GM12873 (cell line): ENCODE measurements around the gene ARPIN.

Experiments used
- TF ChIP-seq, protein P1 (sequence below): IDR thresholded peaks from 2 replicates; pipeline ENCODE4 v1.5.1; 2012; ENCODE audit warnings: low read depth, mild to moderate bottlenecking, moderate library complexity, low read length, control low read depth; ENCODE audit not compliant: insufficient read depth; ENCODE audit errors: missing control alignments

The ARPIN gene

GRCh38 chr15:89905846-89906378 lies 6.8 kb downstream of the ARPIN start:
- TF ChIP-seq, protein P1, sequence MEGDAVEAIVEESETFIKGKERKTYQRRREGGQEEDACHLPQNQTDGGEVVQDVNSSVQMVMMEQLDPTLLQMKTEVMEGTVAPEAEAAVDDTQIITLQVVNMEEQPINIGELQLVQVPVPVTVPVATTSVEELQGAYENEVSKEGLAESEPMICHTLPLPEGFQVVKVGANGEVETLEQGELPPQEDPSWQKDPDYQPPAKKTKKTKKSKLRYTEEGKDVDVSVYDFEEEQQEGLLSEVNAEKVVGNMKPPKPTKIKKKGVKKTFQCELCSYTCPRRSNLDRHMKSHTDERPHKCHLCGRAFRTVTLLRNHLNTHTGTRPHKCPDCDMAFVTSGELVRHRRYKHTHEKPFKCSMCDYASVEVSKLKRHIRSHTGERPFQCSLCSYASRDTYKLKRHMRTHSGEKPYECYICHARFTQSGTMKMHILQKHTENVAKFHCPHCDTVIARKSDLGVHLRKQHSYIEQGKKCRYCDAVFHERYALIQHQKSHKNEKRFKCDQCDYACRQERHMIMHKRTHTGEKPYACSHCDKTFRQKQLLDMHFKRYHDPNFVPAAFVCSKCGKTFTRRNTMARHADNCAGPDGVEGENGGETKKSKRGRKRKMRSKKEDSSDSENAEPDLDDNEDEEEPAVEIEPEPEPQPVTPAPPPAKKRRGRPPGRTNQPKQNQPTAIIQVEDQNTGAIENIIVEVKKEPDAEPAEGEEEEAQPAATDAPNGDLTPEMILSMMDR = no peak

DNA sequence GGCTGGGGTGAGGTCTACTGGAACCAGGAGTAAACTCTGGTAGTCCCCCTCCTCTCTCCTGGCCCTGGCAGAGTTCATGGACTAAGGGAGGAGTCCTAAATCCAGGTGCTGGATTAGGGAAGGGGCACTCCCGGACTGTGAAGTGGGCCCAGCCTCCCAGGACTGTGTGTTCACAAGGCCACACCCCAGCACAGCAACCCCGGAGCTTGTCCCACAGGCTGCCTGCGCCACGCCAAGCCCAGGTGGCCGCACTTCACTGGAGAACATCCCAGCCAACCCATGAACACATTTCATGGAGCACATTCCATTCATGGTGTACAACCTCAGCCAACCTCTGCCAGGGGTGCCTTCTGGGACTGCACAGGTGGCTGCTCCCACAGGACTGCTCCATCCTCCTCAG lies 8.2 kb downstream of the ARPIN start:
- TF ChIP-seq, protein P1 = no peak

- TF ChIP-seq, protein P1 = no peak
Measured at GRCh38 chr15:89903858-89904130, 9.0 kb downstream of the ARPIN start.

- TF ChIP-seq, protein P1 = no peak
Measured at GRCh38 chr15:89903015-89903857, 9.5 kb downstream of the ARPIN start.

- TF ChIP-seq, protein P1 = no peak
Measured at GRCh38 chr15:89900849-89901248, 11.9 kb downstream of the ARPIN start.

- TF ChIP-seq, protein P1 = no peak
Measured at GRCh38 chr15:89899951-89900567, 12.7 kb downstream of the ARPIN start.

DNA sequence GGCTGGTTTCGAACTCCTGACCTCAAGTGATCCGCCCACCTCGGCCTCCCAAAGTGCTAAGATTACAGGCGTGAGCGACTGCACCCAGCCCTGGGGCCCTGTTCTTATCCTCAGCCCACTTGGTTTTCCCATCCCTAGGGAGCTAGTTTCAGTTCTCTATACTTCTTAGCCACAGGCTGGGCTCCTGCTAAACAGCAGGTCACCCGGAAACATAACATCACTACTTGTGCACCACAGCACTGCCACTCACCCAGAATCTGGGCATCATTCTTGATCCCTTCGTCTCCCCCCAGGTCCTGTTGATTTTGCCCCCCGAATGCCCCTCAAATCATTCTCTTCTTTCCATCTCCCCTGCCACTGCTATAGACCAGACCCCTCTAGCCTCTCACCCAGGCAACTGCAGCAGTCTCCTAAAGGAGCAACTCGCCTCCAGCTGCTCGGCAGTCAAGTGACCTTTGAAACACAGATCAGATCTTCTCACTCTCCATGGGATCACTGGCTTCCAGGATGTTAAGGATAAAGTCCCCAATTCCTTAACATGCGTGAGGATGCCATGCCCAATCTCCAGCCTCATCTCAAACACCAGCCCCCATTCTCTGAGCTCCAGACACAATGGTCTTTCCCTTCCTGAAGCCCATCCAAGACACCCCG lies 13.3 kb downstream of the ARPIN start:
- TF ChIP-seq, protein P1 = no peak
